GM18498 (cell line): ENCODE data around the gene CRACDL.
"Not testable (repeated sequence)": the region's sequence is repeated elsewhere in the genome, so short reads cannot be mapped to it uniquely, and the experiment has no call there.

Experiments
- ATAC-seq: cut with Tn5 transposase; IDR thresholded peaks from one replicate; pipeline ENCODE4 v1.9.1; 2021; ENCODE audit warnings: mild to moderate bottlenecking, moderate library complexity; ENCODE audit not compliant: unreplicated experiment

CRACDL gene

GRCh38 chr2:98759338-98759737, 176.7 kb downstream of the CRACDL start:
- ATAC-seq = no peak

- ATAC-seq = peak; percentile 89
Observed at GRCh38 chr2:98757904-98758421, 178.1 kb downstream of the CRACDL start.

- ATAC-seq = no peak
Observed at GRCh38 chr2:98753801-98754200, 182.2 kb downstream of the CRACDL start.

- not testable (repeated sequence) for ATAC-seq
Observed at GRCh38 chr2:98752711-98753110, 183.3 kb downstream of the CRACDL start.

GRCh38 chr2:98751748-98752147, 184.3 kb downstream of the CRACDL start:
- ATAC-seq = no peak

GRCh38 chr2:98750593-98751282, 185.3 kb downstream of the CRACDL start:
- no peak for ATAC-seq

- ATAC-seq = no peak
Observed at GRCh38 chr2:98749066-98749450, 187.0 kb downstream of the CRACDL start.

- ATAC-seq = no peak
Observed at GRCh38 chr2:98748292-98749065, 187.5 kb downstream of the CRACDL start.

- no peak for ATAC-seq
Observed at GRCh38 chr2:98747888-98748287, 188.1 kb downstream of the CRACDL start.

GRCh38 chr2:98746426-98746825, 189.6 kb downstream of the CRACDL start:
- ATAC-seq = no peak

GRCh38 chr2:98744595-98744994, 191.4 kb downstream of the CRACDL start:
- ATAC-seq = no peak
